ENCODE measurements around the gene FAM47A. TPM values are rescaled to one million over a fixed set of nuclear protein-coding genes. Genes with fewer than 3 reads are reported as not detected.

Gene FAM47A
- not detected for total RNA-seq

DNA sequence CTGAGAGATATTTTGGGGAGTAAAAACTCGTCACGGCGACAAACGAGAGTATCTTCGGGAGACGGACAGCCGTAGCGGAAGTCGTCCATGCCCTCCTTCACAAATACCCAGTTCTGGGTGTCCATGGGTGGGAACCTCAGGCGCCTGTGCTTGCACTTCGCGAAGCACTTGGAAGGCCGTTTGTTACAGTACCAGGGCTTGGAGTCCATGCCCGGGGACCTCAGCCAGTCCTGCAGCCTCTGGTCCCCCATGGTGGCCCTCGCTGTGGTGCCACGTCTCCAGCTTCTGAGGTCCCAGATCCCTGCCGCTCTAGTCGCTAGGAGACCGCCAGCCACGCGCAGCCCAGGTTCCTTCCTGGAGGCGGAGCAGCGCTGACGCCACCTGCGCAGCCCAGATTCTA, at the start of gene FAM47A:
FAM47A (minus strand) TSS at position 287 of the 400 bp plus-strand sequence; CDS start at position 251, 36 bp downstream.
- ATAC-seq, result no peak
- H3K27ac ChIP-seq, result no peak within 1 kb of the TSS
- no peak within 1 kb of the TSS for H3K4me3 ChIP-seq
- H3K9me3 ChIP-seq, result no peaks in the 10 kb centered on the region
- WGBS, 2 donors (ENCODE audit: low coverage in 1 of 2), result no CpG with 5 or more reads among the region's 25 CpGs
- H3K4me1 ChIP-seq, result no peaks in the 10 kb centered on the region
- H3K36me3 ChIP-seq, result no peaks in the 10 kb centered on the region
- TF ChIP-seq, protein P1, sequence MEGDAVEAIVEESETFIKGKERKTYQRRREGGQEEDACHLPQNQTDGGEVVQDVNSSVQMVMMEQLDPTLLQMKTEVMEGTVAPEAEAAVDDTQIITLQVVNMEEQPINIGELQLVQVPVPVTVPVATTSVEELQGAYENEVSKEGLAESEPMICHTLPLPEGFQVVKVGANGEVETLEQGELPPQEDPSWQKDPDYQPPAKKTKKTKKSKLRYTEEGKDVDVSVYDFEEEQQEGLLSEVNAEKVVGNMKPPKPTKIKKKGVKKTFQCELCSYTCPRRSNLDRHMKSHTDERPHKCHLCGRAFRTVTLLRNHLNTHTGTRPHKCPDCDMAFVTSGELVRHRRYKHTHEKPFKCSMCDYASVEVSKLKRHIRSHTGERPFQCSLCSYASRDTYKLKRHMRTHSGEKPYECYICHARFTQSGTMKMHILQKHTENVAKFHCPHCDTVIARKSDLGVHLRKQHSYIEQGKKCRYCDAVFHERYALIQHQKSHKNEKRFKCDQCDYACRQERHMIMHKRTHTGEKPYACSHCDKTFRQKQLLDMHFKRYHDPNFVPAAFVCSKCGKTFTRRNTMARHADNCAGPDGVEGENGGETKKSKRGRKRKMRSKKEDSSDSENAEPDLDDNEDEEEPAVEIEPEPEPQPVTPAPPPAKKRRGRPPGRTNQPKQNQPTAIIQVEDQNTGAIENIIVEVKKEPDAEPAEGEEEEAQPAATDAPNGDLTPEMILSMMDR (IDR thresholded peaks at IDR 0.05), result no peak
- TF ChIP-seq EP300 (IDR thresholded peaks at IDR 0.05) (no peak), POLR2A (IDR thresholded peaks at IDR 0.05) (no peak), POLR2AphosphoS5 (IDR thresholded peaks at IDR 0.05) (no peak)
- no peaks in the 10 kb centered on the region for H3K27me3 ChIP-seq

DNA sequence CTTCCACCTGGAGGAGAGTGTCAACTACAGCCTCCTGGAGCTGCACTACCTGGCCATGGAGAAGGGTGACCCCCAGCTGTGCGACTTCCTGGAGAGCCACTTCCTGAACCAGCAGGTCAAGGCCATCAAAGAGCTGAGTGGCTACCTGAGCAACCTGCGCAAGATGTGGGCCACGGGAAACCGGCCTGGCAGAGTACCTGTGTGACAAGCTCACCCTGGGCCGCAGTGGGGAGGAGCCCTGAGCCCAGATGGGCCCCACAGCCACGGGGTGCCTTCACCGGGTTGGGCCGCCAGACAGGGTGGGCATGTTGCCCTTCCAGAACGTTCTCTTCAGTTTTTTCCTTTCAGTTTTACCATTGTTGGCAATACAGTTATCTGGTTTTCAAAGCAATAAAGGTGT, 15.2 kb upstream of the FAM47A start:
- Histone ChIP-seq H3K9me3 (no peaks in the 10 kb centered on the region), H3K27ac (no peak overlapping the region), H3K36me3 (no peaks in the 10 kb centered on the region), H3K4me1 (no peaks in the 10 kb centered on the region), H3K27me3 (no peaks in the 10 kb centered on the region), H3K4me3 (no peak overlapping the region)
- no CpG with 5 or more reads among the region's 9 CpGs for WGBS, 2 donors (ENCODE audit: low coverage in 1 of 2)
- no peak for ATAC-seq
- TF ChIP-seq, protein P1 (IDR thresholded peaks at IDR 0.05), result no peak
- TF ChIP-seq EP300 (IDR thresholded peaks at IDR 0.05) (no peak), POLR2A (IDR thresholded peaks at IDR 0.05) (no peak), POLR2AphosphoS5 (IDR thresholded peaks at IDR 0.05) (no peak)

DNA sequence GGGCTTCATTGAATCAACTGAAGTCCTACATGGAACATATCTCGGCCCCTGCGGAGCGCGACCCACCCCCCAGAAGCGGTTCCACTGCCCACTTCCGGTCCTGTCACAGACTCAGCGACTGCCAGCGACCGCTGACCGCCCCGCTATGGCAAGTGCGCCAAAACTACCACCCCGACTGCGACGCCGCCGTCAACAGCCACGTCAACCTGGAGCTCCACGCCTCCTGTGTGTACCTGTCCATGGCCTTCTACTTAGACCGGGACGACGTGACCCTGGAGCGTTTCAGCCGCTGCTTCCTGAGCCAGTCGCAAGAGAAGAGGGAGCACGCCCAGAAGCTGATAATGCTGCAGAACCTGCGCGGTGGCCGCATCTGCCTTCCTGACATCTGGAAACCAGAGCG, 14.8 kb upstream of the FAM47A start:
- H3K27ac ChIP-seq, result no peak overlapping the region
- H3K9me3 ChIP-seq, result no peaks in the 10 kb centered on the region
- no peaks in the 10 kb centered on the region for H3K36me3 ChIP-seq
- no peaks in the 10 kb centered on the region for H3K27me3 ChIP-seq
- TF ChIP-seq, protein P1 (IDR thresholded peaks at IDR 0.05), result no peak
- TF ChIP-seq POLR2A (IDR thresholded peaks at IDR 0.05) (no peak), POLR2AphosphoS5 (IDR thresholded peaks at IDR 0.05) (no peak), EP300 (IDR thresholded peaks at IDR 0.05) (no peak)
- WGBS, 2 donors (ENCODE audit: low coverage in 1 of 2), result no CpG with 5 or more reads among the region's 30 CpGs
- H3K4me1 ChIP-seq, result no peaks in the 10 kb centered on the region
- ATAC-seq, result no peak
- no peak overlapping the region for H3K4me3 ChIP-seq

DNA sequence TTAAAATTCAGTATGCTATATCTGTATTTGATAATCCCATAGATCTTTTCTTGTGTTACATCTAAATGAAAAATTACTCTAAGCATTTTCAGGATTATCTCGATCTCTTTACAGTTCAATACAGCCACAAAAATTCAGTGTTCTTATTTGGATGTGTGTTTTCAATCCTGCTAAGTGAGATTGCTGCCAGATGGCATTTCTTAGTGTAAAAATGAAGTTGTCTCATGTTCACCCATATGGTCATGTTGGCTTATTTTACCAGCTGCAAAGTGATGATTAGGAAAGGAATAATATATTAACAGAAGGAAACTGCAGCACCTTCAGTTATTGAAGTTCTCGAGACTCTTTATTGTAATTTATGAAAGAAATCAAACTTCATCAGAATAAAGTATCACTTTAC, 12.1 kb upstream of the FAM47A start:
- ATAC-seq, result no peak
- TF ChIP-seq POLR2A (IDR thresholded peaks at IDR 0.05), result no peak
- no peak for TF ChIP-seq EP300 (IDR thresholded peaks at IDR 0.05)
- TF ChIP-seq, protein P1 (IDR thresholded peaks at IDR 0.05), result no peak
- TF ChIP-seq POLR2AphosphoS5 (IDR thresholded peaks at IDR 0.05), result no peak
- 41 to 61% methylated on average over 2 of the region's 2 CpGs for WGBS, 2 donors (ENCODE audit: low coverage in 1 of 2)

DNA sequence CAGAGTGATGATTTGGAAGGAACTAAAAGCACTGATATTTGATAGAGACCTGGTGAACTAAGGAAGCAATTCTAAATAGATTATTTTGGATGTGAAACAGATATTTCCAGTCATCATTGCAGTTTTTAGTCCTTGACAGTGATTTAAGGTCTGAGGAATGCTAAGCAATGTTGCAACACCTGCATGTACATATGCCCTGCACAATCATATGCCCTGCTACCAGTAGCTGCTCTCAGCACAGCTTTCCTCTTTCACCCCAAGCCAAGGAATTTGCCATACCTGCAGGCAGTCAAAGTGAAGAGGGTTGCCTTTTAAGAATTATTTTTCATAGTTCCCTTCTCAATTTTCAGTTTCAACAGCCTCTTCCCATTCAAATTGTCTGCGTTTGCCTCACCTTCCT, 8.7 kb upstream of the FAM47A start:
- no peak for ATAC-seq
- Histone ChIP-seq H3K4me1 (no peaks in the 10 kb centered on the region), H3K27ac (no peak overlapping the region), H3K9me3 (no peaks in the 10 kb centered on the region), H3K4me3 (no peak overlapping the region), H3K27me3 (no peaks in the 10 kb centered on the region), H3K36me3 (no peaks in the 10 kb centered on the region)
- WGBS, 2 donors (ENCODE audit: low coverage in 1 of 2), result 60% methylated on average over 1 of the region's 1 CpG
- TF ChIP-seq POLR2AphosphoS5 (IDR thresholded peaks at IDR 0.05) (no peak), POLR2A (IDR thresholded peaks at IDR 0.05) (no peak), EP300 (IDR thresholded peaks at IDR 0.05) (no peak)
- TF ChIP-seq, protein P1 (IDR thresholded peaks at IDR 0.05), result no peak

More for the DNA sequence above, 12.1 kb upstream of the FAM47A start:
- Histone ChIP-seq H3K27ac (no peak overlapping the region), H3K9me3 (no peaks in the 10 kb centered on the region), H3K27me3 (no peaks in the 10 kb centered on the region), H3K36me3 (no peaks in the 10 kb centered on the region), H3K4me1 (no peaks in the 10 kb centered on the region), H3K4me3 (no peak overlapping the region)

All from gastroesophageal sphincter (tissue), 4 donors.